HCT116 (cell line): ENCODE data around the gene ZFR. TPM values are rescaled to one million over a fixed set of nuclear protein-coding genes. Genes with fewer than 3 reads are reported as not detected.
"Not testable (repeated sequence)": the region's sequence is repeated elsewhere in the genome, so short reads cannot be mapped to it uniquely, and the experiment has no call there.

ENCODE experiments used
- ATAC-seq: fragments of 200-7000 bp; cut with Tn5 transposase; 2 replicates; pipeline ENCODE4 v1.9.1; 2020; ENCODE audit warnings: mild to moderate bottlenecking, moderate library complexity
- BruUV-seq: library from RNA; stranded (reverse); fragments of 400-500 nt; replicated peaks from 2 replicates; lab custom pipeline; 2021; lab: Mats Ljungman, UMichigan
- CTCF ChIA-PET: fragments of 300-600 bp; sonication (Branson Sonifier 250); formaldehyde crosslinking; loops from one replicate; lab custom pipeline; 2021; ENCODE audit warnings: antibody characterized with exemption; lab: Charles Lee
- POLR2A ChIA-PET: fragments of 300-600, 350-600 bp; sonication (Branson Sonifier 250); formaldehyde crosslinking; loops from one replicate; lab custom pipeline; 2021; ENCODE audit warnings: antibody characterized with exemption; lab: Charles Lee
- RAD21 ChIA-PET, 2 experiments: fragments of 300-600 bp; sonication (Branson Sonifier 250); formaldehyde crosslinking; loops; one replicate each; lab custom pipeline; 2023; ENCODE audit warnings: low total read pairs in 2 of 2; ENCODE audit not compliant: uncharacterized antibody in 2 of 2, unreplicated experiment in 2 of 2, low non-redundant PET in 1 of 2; lab: Charles Lee
- DNase-seq: peaks from one replicate; pipeline ENCODE4 v3.0.0-alpha.2; 2010; ENCODE audit warnings: low read depth, low spot score
- H2AFZ ChIP-seq: fragments of 200-600 bp; shearing (Covaris generic), sonication (generic); 2 replicates; pipeline ENCODE4 v1.6.1; 2017; ENCODE audit warnings: low read depth, mixed run types, mixed read lengths, antibody characterized with exemption, low read length; ENCODE audit not compliant: poor library complexity, severe bottlenecking
- H3K27ac ChIP-seq: 2 replicates; pipeline ENCODE4 v1.5.1; 2012; ENCODE audit warnings: low read depth, low read length
- H3K27me3 ChIP-seq: fragments of 200-600 bp; sonication (generic); 2 replicates; pipeline ENCODE4 v1.6.1; 2016; ENCODE audit warnings: mixed run types, low read length, mixed read lengths; ENCODE audit not compliant: insufficient read depth
- H3K36me3 ChIP-seq, 2 experiments: fragments of 200-500 bp in 1 of 2; fragments of 200-600 bp in 1 of 2; sonication (Bioruptor generic) in 1 of 2; sonication (generic) in 1 of 2; 2 replicates each; pipeline versions ENCODE4 v1.5.1 to v1.6.1; 2014 to 2016; ENCODE audit warnings: low read length in 2 of 2, inconsistent platforms in 1 of 2, mixed read lengths in 1 of 2, mixed run types in 1 of 2; ENCODE audit not compliant: insufficient read depth in 2 of 2, control insufficient read depth in 1 of 2
- H3K4me1 ChIP-seq, 2 experiments: fragments of 200-600 bp in 1 of 2; sonication (generic) in 1 of 2; 2 replicates each; pipeline versions ENCODE4 v1.5.1 to v1.6.1; 2012 to 2017; ENCODE audit warnings: low read length in 2 of 2, inconsistent platforms in 1 of 2, mild to moderate bottlenecking in 1 of 2, mixed read lengths in 1 of 2, mixed run types in 1 of 2, moderate library complexity in 1 of 2; ENCODE audit not compliant: insufficient read depth in 2 of 2, control insufficient read depth in 1 of 2
- H3K4me2 ChIP-seq: fragments of 200-600 bp; sonication (generic); 2 replicates; pipeline ENCODE4 v1.6.1; 2017; ENCODE audit warnings: mixed run types, low read length, mixed read lengths
- H3K4me3 ChIP-seq, 2 experiments: fragments of 200-600 bp in 1 of 2; sonication (generic) in 1 of 2; replicated peaks in 1 of 2; 2 replicates each; pipeline ENCODE4 v1.5.1; 2011 to 2016; ENCODE audit warnings: low read length in 2 of 2, control low read depth in 1 of 2, low read depth in 1 of 2, mild to moderate bottlenecking in 1 of 2, mixed read lengths in 1 of 2, mixed run types in 1 of 2
- H3K79me2 ChIP-seq: fragments of 200-600 bp; sonication (generic); 2 replicates; pipeline ENCODE4 v1.6.1; 2017; ENCODE audit warnings: mild to moderate bottlenecking, mixed run types, low read length, moderate library complexity, mixed read lengths; ENCODE audit not compliant: insufficient read depth
- H3K9ac ChIP-seq: fragments of 200-600 bp; sonication (generic); 2 replicates; pipeline ENCODE4 v1.6.1; 2016; ENCODE audit warnings: low read length, mixed read lengths
- H3K9me2 ChIP-seq: fragments of 200-600 bp; sonication (generic), shearing (Covaris generic); 2 replicates; pipeline ENCODE4 v1.6.1; 2017; ENCODE audit warnings: mixed run types, mild to moderate bottlenecking, moderate library complexity; ENCODE audit not compliant: insufficient read depth
- H3K9me3 ChIP-seq, 2 experiments: fragments of 200-500 bp in 1 of 2; fragments of 200-600 bp in 1 of 2; sonication (Bioruptor generic) in 1 of 2; sonication (generic) in 1 of 2; 2 replicates each; pipeline ENCODE4 v1.6.1; 2014 to 2017; ENCODE audit warnings: low read length in 2 of 2, mixed read lengths in 2 of 2, inconsistent platforms in 1 of 2, low read depth in 1 of 2, mild to moderate bottlenecking in 1 of 2, mixed run types in 1 of 2, moderate library complexity in 1 of 2; ENCODE audit not compliant: control insufficient read depth in 1 of 2, insufficient read depth in 1 of 2
- H4K20me1 ChIP-seq: fragments of 200-600 bp; sonication (generic), shearing (Covaris generic); 2 replicates; pipeline ENCODE4 v1.6.1; 2017; ENCODE audit warnings: mixed run types, mild to moderate bottlenecking, moderate library complexity; ENCODE audit not compliant: insufficient read depth
- CEBPB ChIP-seq: IDR thresholded peaks from 2 replicates; pipeline ENCODE4 v1.6.1; 2012; ENCODE audit warnings: low read depth
- EGR1 ChIP-seq: IDR thresholded peaks from 2 replicates; pipeline ENCODE4 v1.6.1; 2012; ENCODE audit warnings: low read depth
- FOSL1 ChIP-seq: IDR thresholded peaks from 2 replicates; pipeline ENCODE4 v1.6.1; 2012; ENCODE audit warnings: low read depth
- JUND ChIP-seq: IDR thresholded peaks from 2 replicates; pipeline ENCODE4 v1.6.1; 2012
- POLR2A ChIP-seq: IDR thresholded peaks from 2 replicates; pipeline ENCODE4 v1.7.0; 2011; ENCODE audit warnings: borderline replicate concordance; ENCODE audit not compliant: insufficient read depth, insufficient read length; ENCODE audit errors: extremely low read depth
- POLR2AphosphoS5 ChIP-seq: IDR thresholded peaks from 2 replicates; pipeline ENCODE4 v1.6.1; 2011; ENCODE audit warnings: mild to moderate bottlenecking, low read depth, low read length, moderate library complexity
- REST ChIP-seq: IDR thresholded peaks from 2 replicates; pipeline ENCODE4 v1.6.1; 2012; ENCODE audit warnings: low read depth
- SP1 ChIP-seq: IDR thresholded peaks from 2 replicates; pipeline ENCODE4 v1.6.1; 2012; ENCODE audit warnings: low read depth
- SRF ChIP-seq: IDR thresholded peaks from 2 replicates; pipeline ENCODE4 v1.6.1; 2012; ENCODE audit warnings: low read depth
- ZBTB33 ChIP-seq: IDR thresholded peaks from 2 replicates; pipeline ENCODE4 v1.6.1; 2011; ENCODE audit warnings: mild to moderate bottlenecking, low read length, moderate library complexity; ENCODE audit not compliant: insufficient replicate concordance; ENCODE audit errors: extremely low read depth
- ZFX ChIP-seq: fragments of 450-650 bp; IDR thresholded peaks from 2 replicates; pipeline ENCODE4 v1.6.1; 2017
- ZNF274 ChIP-seq: fragments of 200-500 bp; sonication (Bioruptor generic); IDR thresholded peaks from 2 replicates; pipeline ENCODE4 v1.6.1; 2014; ENCODE audit warnings: mild to moderate bottlenecking, low read depth, low read length, inconsistent platforms
- intact Hi-C: fragments of 100-400 bp; cut with micrococcal nuclease; formaldehyde crosslinking; loops from 2 replicates; pipeline ENCODE4 v1.10.0; 2022
- total RNA-seq: library from RNA; stranded (reverse); gene quantifications from one replicate; pipeline ENCODE4 v1.2.1, GENCODE V29; 2021; ENCODE audit not compliant: unreplicated experiment
- TF ChIP-seq, protein P1 (sequence below): IDR thresholded peaks from 2 replicates; pipeline ENCODE4 v1.6.1; 2012
- TF ChIP-seq, protein P2 (sequence below): IDR thresholded peaks from 2 replicates; pipeline ENCODE4 v1.6.1; 2012

ZFR gene
- total RNA-seq, 1 experiment from 2014 or later, result 65.7 TPM

DNA sequence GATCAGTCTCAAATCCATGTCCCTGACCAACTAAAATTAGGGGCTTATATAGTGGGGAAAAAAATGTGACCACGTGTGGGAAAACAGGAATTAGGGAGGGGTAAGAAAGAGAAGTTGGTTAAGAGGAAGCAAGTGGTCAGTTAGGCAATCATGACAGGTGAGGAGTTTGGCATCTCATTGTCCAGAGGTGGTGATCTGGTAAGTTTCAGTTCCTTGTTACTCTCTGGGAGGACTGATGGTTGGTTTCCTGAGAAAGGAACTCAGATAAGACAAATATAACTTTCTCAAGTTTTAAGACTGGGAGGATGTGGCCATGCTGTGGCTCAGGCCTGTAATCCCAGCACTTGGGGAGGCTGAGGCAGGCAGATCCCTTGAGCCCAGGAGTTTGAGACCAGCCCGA, 122.8 kb downstream of the ZFR start:
- H3K4me3 ChIP-seq, intact Hi-C loops, H3K27me3 ChIP-seq, RAD21 ChIA-PET, ATAC-seq, POLR2A ChIA-PET, H3K4me2 ChIP-seq, H3K9me3 ChIP-seq, H3K27ac ChIP-seq, H3K9me2 ChIP-seq, H3K9ac ChIP-seq, H3K79me2 ChIP-seq, BruUV-seq, H2AFZ ChIP-seq, CTCF ChIA-PET, H3K36me3 ChIP-seq, H4K20me1 ChIP-seq, DNase-seq: not testable (repeated sequence)
- peaks cover 11 to 19% of the 10 kb centered on the region in 2 experiments for H3K4me1 ChIP-seq

- Histone ChIP-seq H4K20me1 (no peaks in the 10 kb centered on the region), H3K27me3 (no peaks in the 10 kb centered on the region), H3K9me2 (no peaks in the 10 kb centered on the region), H3K4me3 (no peak overlapping the region), H3K27ac (no peak overlapping the region), H3K4me2 (no peak overlapping the region), H3K9ac (no peak overlapping the region), H3K36me3 (no peaks in the 10 kb centered on the region), H3K79me2 (no peaks in the 10 kb centered on the region), H3K9me3 (peaks cover 0 to 3% of the 10 kb centered on the region in 2 experiments; a peak in 1 of 4 replicates), H3K4me1 (peaks cover 0 to 6% of the 10 kb centered on the region in 2 experiments; a peak in 1 of 4 replicates), H2AFZ (no peak overlapping the region)
- POLR2A ChIA-PET, result no interaction called here
- no peak for DNase-seq
- CTCF ChIA-PET, result no interaction called here
- RAD21 ChIA-PET, result no interaction called here
- no peak for ATAC-seq
- BruUV-seq, result no TSS peak
- intact Hi-C loops, result no loop called here
- no peak for TF ChIP-seq ZFX
- TF ChIP-seq ZBTB33, result no peak
- TF ChIP-seq POLR2A, result no peak
- TF ChIP-seq SP1, result no peak
- no peak for TF ChIP-seq JUND
- TF ChIP-seq FOSL1, result no peak
- no peak for TF ChIP-seq CEBPB
- TF ChIP-seq, protein P1, sequence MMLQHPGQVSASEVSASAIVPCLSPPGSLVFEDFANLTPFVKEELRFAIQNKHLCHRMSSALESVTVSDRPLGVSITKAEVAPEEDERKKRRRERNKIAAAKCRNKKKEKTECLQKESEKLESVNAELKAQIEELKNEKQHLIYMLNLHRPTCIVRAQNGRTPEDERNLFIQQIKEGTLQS, result no peak
- no peak for TF ChIP-seq ZNF274
- TF ChIP-seq EGR1, result no peak
- TF ChIP-seq POLR2AphosphoS5, result no peak
- no peak for TF ChIP-seq REST
- TF ChIP-seq SRF, result no peak
- TF ChIP-seq, protein P2, sequence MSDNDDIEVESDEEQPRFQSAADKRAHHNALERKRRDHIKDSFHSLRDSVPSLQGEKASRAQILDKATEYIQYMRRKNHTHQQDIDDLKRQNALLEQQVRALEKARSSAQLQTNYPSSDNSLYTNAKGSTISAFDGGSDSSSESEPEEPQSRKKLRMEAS, result no peak
Observed at GRCh38 chr5:32320576-32320975, 124.0 kb downstream of the ZFR start.
